Amniotic stem cell (primary cell): ENCODE results near the gene SAMD7.

Experiments used
- DNase-seq: peaks from one replicate; lab custom pipeline; 2025; lab: John Stamatoyannopoulos, UW

SAMD7 gene, protein sequence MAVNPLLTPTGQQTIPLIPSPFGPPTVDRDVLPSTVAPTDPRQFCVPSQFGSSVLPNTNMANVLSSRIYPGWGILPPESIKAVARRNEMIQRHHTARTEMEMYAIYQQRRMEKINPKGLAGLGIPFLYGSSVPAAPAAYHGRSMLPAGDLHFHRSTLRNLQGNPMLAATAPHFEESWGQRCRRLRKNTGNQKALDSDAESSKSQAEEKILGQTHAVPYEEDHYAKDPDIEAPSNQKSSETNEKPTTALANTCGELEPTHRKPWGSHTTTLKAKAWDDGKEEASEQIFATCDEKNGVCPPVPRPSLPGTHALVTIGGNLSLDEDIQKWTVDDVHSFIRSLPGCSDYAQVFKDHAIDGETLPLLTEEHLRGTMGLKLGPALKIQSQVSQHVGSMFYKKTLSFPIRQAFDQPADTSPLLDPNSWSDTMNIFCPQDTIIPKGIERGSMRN

DNA sequence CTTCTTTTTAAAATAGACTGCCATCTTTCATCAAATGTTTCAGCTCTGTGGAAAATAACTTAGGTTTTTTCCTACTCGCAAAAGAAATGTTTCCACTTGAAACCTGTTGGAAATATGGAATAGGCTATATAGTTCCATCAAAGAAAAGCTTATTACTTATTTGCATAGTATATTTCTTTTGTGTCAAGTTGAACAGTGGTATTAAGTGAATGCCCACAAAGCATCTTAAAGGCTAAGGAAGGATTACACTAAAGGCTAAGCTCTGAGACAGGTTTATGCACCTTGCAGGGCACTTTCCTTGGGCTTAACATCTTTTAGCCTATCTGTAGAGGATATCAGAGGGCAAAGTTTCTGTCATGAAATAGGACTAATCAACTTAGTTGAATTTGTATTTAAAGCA lies at the start of gene SAMD7:
Gene SAMD7, plus strand, starts transcription at position 301 of the 400 bp plus-strand sequence. CDS start 7,927 bp downstream, outside the sequence.
- no peak for DNase-seq

DNA sequence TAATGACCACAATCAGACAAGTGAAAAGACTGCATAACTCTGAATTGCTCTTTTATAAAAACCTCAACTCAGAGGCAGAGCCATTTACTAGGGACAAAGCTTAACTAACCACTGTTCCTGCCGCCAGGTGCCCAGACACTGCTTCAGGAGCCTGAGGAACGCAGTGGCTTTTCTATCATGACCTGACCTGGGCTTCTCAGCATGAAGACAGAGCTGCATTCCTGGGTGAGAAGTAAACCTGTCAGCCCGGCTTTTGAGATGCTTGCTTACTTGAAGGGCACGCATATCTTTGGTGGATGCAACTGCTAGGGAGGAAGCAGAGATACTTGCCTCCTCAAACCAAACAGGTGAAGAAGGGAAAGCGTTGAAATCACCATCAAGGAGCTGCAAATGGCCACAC lies 49.5 kb upstream of the SAMD7 start:
- no peak for DNase-seq

DNA sequence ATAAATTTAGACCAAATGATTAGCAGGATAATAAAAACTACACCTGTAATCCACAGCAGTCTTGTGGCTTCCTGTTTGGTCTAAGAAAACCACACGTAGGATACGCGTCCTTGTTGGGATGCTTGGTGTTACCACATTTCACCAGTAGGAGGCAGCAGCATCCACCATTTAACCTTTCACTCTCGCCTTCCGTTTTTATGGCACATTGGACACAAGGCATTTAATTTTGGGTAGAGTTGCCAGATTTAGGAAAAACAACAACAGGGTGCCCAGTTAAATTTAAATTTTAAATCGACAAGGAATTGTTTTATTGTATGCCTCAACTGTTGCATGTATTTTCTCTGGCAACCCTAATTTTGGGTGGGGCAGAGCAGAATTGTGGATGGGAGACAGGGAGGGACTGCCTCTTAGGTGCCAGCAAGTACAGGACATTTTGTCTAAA lies 47.9 kb upstream of the SAMD7 start:
- DNase-seq, result peak; percentile 44

DNA sequence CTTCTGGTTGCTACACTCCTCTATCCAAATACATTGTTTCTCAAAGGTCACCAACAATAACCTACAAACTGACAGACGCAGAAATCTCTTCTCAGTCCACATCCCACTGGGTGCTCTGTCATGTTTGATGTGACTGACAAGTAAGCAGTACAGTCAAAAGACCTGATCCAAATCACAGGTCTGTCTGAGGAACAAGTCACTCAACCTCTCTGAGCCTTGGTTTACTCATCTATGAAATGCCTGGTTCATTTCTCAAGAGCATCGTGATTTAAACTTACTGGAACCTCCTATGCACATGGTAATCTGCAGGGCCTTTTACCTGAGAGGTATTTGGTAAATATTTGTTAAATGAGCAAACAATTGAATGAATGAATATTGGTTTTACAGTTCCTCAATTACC lies 47.1 kb upstream of the SAMD7 start:
- DNase-seq, result no peak

DNA sequence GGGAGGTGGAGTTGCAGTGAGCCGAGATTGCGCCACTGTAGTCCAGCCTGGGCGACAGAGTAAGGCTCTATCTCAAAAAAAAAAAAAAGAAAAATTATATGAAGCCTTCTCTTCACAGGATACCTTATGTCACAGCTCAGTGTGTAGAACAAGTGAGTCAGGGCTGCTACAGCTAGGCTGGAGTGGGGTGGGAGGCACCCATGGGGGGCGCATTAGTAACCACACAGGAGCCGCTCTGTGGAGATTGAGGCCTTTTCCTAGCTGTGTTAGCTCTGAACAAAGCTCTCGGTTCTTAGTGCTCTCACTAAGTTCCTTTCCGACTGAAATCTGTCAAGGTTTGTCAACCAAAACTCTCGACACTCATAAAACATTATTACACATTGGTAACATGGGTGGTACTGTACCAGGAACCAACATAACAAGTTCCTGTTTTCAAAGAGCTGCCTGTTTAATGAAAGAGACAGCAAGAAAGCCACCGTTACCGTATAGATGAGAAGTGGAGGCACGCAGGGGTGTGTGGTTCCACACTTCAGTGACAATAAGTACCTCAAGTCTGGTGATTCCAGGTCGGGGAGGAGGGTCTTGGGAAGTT lies 46.1 kb upstream of the SAMD7 start:
- no peak for DNase-seq

DNA sequence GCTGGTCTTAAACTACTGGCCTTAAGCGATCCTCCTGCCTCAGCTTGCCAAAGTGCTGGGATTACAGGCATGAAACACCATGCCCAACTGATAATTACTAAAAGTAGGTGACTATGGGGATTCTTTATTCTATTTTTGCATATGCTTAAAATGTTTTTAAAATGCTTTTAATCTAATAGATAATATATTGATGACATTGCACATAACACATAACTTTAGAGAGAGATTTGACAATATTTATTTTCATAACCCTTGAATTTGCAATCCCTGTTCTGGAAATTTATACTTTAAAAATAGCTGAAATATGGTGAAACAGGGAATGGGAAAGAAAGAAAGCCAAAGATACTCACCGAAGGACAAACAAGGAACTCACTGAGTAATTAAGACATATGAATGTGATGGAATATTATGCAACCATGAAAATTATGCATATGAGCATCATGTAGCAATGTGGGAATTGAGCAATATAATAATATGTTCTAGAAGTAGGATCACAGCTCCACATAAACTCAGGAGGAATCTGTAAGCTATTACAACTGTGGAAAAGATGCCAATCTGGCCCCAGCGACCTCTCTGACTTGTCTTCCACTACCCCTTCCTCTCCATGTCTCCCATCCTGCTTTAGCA lies 43.7 kb upstream of the SAMD7 start:
- DNase-seq, result no peak

DNA sequence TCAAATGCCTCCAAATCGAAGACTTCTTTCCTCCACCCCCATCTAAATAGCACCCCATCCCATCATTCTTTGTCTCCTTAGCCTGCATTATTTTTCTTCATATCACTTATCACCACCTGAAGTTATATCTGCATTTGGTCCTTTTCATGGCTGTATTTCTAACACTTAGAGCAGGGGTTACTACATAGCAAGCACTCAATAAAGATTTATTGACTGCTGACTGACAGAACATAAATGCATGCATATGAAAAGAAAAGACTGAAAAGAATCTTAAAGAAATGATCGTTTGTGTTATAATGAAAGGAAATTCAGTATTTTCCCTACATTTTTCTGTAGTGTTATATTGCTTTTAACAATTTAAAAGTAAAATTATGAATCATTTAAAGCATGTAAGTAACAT lies 43.0 kb upstream of the SAMD7 start:
- no peak for DNase-seq

DNA sequence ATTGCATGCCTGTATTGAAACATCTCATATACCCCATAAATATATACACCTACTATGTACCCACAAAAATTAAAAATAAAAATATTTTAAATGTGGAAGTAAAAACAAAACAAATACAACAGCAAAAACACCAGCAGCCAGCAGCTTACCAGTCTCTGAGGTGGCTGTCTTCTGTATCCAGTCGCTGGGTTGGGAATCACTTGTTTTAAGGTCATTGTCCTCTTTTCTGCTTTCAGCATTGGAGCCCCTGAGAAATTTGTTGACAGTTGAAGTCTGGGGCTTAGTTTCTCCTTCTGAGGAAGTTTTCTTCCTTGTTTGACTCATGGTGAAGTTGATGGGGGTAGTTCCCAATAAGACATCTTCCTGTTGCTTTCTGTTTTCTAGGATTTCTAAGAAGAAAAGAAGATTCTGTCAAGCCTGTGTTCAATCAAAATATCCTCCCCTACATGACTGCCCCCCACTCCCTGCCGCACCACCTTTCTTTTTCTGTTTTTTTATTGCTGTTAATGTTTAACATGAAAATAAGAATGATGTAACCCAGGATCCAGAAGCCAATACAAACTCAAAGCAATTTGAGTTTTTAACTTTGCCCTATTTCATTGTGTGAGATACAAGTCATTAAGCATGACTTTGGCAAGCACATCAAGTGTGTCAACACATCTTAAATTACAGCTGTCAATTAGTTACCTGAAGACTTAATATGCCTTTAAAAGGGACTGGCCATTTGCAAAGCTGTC lies 41.7 kb upstream of the SAMD7 start, which contains the start of gene LRRC31:
Gene LRRC31, minus strand, starts transcription at position 452 of the 737 bp plus-strand sequence. Its CDS starts 128 bp downstream, at position 324.
- DNase-seq, result no peak

DNA sequence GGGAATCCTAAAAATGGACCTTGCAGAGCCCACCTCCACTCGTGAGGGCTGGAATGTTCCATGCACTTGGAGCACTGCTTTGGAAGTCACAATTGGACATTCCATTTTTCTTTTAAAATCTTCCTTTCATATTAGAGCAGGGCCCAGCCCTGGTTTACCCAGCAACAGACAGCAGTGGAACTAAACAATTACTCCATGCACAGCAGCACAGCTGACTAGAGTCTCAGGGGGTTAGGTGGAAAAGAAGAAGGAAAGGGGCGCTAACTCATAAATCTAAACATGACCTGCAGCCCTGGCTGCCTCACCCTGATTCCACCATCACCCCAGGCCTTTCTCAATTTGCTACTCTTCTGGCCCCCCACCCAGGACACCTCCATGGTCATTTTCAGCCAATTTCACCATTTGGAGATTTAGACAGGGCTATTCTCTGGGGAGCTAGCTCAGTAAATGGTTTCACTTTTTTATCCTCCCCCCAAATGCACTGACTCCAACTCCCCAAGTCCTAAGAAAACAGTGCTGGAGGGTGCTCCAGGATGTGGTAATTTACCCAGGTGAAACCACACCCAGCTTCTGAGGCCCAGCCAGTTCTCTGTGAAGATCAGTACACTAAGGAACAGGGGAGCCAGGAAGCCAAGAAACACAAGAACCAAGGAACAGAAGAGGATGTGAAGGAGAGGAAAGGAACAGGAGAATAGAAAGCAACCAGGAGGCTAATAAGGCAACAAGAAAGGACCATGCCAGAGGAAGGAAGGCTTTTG lies 40.1 kb upstream of the SAMD7 start:
- no peak for DNase-seq

DNA sequence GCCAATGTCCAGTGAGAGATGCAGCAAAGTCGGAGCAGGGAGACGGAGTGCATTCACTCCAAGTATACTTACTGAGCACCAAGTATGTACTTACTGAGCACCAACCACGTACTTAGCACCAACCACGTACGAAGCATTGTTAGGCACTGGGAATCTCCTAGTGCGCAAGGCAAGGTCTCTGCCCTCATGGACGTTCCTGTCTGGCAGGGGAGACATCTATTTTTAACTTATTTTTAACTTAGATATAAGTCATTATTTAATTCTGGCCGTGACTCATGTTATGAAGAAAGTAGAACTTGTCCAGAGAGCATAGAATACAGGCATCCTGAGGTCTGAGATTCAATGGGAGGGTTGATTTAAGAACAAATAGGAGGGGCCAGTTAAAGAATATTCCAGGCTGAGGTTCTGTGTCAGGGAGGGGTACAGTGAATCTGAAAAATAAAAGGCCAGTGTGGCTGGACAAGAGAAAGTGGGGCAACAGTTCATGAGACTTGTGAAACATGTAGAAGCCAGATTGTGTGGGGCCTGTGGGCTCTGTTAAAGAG lies 32.3 kb upstream of the SAMD7 start:
- DNase-seq, result no peak

DNA sequence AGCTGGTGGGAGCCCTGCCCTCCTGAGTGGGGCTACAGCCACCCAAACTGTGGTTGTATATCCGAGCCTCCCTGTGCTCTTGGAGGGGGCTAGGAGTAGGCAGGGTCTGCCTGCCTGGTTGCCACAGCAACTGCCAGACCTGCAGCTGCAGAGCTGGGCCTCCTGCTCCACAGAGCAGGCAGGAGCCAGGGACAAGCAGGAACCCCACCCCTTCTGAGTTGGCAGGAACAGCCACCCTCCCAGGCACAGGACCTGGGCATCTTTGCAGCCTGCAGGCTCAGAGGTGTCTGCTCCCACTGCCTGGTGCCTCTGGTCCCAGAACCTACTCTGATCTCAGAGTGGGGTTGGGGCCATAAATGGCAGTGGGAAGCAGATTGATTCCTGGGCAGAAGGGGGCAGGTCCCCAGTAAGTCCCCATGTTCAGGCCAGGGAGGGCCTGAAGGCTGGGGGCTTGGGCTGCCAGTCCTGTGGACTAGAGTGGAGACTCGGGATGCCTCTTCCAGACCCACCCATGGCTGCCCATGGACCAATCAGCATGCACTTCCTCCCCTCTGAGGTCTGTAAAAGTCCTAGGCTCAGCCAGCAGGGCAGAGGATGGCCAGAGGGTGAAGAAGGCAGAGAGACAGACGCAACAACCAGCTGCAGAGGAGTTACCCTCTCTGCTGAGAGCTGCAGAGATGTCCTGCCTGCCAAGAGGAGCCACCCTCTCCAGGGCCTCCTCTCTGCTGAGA lies 31.4 kb upstream of the SAMD7 start:
- no peak for DNase-seq

DNA sequence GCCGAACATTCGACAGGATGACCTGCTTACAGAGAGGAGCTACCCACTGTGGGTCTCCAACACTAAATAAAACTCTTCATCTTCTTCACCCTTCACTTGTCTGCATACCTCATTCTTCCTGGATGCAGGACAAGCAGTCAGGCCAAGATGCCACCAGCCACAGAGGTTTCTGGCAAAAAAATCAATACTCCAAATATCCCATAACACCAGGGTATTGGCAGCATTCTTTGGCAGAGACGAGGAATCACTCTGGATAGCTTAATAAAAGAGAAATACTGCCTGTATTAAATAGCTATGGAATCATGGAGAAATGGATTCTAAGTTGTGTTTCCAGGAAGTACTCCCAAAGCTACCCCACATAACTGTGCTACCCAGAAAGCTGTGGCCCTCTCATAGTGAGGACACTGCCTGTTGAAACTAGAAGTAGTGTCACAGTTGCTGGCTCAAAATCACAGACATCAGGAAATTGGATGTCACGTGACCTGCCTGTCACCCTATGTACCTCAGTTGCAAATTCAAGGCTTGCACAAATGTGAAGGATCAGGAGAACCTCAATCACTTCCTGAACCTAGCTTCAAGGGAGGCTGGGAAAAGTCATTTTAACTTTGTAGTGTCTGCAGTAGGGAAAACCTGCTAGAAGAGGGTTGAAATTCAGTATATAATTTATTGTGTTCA lies 30.7 kb upstream of the SAMD7 start:
- DNase-seq, result no peak

DNA sequence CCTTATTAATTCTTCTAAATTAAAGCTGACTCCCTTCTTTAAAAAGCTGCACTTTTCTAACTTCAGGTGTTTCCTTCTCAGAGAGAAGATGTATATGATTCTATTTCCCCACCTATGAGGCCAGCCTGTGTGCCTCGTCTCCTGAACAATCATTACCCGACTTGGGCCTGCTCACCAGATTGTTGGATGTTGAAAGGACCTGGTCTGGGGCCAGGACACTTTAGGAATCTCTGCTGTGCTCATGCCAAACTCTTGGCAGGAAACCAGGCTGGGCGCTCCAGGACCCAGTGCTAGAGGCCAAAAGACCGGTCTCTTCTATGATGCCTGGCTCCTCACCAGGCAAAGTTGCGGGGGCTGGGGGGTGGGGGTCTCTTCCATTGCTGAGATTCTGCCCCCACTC lies 24.7 kb upstream of the SAMD7 start:
- DNase-seq, result no peak

DNA sequence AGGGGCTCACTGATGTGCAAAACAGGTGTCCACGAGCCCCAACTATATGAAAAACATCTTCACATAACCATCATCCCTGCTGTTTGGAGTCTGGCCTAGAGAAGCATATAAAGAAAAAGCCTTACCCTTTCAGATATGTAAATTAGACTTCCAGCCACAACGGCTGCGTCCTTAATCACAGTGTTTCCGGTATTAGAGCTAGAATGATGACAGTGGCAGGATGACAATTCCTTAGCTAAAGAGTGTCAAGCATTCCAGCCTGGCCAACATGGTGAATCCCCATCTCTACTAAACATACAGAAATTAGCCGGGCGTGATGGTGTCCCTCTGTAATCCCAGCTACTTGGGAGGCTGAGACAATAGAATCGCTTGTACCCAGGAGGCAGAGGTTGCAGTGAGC lies 19.5 kb upstream of the SAMD7 start:
- no peak for DNase-seq

DNA sequence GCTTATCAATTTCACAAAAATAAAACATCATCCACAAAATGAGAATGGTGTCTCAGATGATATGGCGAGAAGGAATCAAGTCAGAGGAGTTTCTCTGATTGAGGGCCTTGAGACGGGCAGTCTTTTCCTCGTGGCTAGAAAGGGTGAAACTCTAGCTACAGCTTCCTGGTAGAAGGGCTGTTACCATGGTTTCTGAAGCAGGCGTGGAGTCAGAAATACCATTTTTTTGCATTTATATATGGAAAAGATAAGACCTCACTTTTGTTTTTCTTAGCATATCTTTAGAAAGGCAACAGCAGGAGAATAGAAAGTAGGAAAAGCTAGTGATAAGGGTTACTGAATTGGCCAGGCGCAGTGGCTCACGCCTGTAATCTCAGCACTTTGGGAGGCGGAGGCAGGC lies 17.3 kb upstream of the SAMD7 start:
- DNase-seq, result no peak

DNA sequence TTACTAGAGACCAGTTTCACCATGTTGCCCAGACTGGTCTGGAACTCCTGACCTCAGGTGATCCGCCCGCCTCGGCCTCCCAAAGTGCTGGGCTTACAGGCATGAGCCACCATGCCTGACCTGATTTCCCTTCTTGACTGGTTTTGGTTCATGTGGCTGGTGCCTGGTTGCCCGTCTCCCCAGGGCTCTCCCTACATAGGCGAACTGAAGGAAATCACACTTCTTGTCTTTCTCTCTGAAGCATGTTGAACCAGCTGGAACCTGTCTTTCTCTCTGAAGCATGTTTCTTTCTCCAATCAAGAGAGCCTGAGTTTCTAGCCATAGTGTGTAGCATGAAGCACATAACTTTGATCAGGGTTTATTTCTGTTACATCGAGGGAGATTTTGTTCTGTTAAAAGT lies 16.3 kb upstream of the SAMD7 start:
- DNase-seq, result no peak

DNA sequence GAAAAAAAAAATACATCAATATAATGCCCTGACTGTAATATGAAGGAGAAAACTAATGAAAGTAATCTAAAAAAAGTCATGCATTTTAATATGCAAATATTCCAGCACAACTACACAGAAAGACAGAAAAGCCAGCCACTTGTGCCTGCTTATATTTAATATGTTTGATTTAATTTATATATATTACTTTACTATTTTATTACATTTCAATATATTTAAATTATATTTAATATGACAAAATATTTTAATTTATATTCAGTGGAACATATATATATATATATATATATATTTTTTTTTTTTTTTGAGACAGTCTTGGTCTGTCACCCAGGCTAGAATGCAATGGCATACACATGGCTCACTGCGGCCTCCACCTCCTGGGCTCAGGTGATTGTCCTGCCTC lies 14.1 kb upstream of the SAMD7 start:
- no peak for DNase-seq

DNA sequence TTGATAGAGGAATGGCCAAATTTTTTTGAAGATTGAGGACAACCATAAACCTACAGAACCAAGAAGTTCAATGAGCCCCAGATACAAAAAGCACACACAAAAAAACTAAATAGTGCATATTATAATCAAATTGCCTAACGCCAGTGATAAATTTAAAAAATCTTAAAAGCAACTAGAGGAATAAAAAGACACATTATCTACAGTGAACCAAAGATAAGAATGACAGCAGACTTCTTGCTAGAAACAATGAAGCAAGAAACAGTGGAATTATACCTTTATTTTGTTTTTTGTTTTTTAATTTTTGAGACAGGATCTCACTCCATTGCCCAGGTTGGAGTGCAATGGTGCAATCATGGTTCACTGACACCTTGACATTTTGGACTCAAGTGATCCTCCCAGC lies 9.9 kb upstream of the SAMD7 start:
- DNase-seq, result no peak

DNA sequence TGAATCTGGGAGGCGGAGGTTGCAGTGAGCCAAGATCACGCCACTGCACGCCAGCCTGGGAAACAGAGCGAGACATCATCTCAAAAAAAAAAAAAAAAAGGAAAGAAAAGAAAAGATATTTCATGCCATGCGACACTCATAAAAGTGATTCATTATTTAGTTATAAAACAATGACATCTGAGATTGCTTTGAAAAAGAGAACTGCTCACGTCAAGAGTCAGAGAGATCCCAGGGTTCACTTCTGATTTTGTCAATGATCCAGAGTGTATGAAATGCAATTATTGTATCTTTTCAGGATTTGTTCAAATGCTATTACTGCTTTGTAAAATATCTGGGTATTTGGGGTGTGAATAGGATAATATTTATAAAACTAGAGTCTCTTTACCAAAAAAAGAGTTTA lies 6.0 kb upstream of the SAMD7 start:
- DNase-seq, result no peak

DNA sequence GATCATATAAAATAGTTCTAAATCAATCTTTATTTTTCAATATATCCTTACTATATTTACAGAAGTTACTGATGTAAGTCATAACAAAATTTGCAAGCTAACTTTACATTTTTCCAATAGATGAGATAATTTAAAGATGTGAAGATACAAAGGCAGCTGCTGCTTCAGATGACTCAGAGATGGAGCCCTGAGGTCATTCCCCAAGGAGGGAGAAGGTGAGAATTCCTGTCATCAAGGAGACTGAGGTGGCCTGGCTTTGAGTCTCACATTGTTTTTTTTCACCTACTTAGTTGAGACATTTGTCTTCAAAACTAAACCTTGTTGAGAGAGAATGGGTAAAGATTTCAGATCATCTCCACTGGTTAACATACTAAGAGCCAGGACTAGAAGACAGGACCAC lies 3.9 kb upstream of the SAMD7 start:
- DNase-seq, result no peak
